Measurements from ENCODE around the gene PPP1R10. TPM values are rescaled to one million over a fixed set of nuclear protein-coding genes. Genes with fewer than 3 reads are reported as not detected.

Gene PPP1R10
- total RNA-seq, 1 experiment from 2014 or later, result 44.5 TPM

DNA sequence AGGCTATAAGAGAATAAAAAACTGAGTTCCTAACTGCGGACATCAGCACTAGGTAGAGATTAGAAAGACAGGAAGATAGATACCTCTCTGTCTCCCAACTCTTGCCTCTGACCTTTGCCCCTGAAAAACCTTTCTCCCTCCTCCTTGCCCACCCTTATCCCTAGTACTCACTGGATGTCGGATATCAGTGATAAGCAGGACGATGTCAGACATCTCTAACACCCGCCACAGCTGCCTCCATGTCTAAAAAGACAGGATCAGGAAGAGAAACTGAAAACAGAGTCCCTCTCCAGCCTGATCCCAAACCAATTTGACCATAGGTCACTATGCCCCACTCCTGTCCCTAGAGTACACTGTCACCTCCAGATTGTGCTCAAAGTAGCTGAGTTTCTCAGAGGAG is 62.6 kb downstream of the PPP1R10 start:
- Histone ChIP-seq H3K79me2 (ENCODE audit: low read length) (peaks cover 35% of the 10 kb centered on the region), H3K4me3 (ENCODE audit: low read length) (peak overlapping the region; percentile 77; the same call in 1 of the 2 replicates), H3K9ac (ENCODE audit: low read length) (no peak overlapping the region), H3F3A (ENCODE audit: low read length, unreplicated experiment) (no peaks in the 10 kb centered on the region), H3K4me1 (ENCODE audit: insufficient read depth, low read length) (peaks cover 20% of the 10 kb centered on the region), H3K9me2 (replicated peaks; ENCODE audit: low read length) (no peaks in the 10 kb centered on the region), H3K9me3 (ENCODE audit: low read length) (no peaks in the 10 kb centered on the region), H3K27me3 (ENCODE audit: low read length) (no peaks in the 10 kb centered on the region), H4K20me1 (ENCODE audit: low read length) (no peaks in the 10 kb centered on the region), H3K27ac (ENCODE audit: low read length) (no peak overlapping the region), H3K4me2 (ENCODE audit: low read length) (peak overlapping the region; percentile 90), H2AFZ (ENCODE audit: low read length) (no peak overlapping the region), H3K36me3 (ENCODE audit: low read depth, low read length) (peaks cover 3% of the 10 kb centered on the region; the same call in 1 of the 2 replicates)
- POLR2A ChIA-PET (ENCODE audit: unreplicated experiment), result interaction anchor here (0.6 to 1.5 kb wide), 2 partner anchors 10 to 84 kb away, joined by 3 to 6 read pairs; no protein-coding TSS in a partner anchor
- TF ChIP-seq, protein P1, sequence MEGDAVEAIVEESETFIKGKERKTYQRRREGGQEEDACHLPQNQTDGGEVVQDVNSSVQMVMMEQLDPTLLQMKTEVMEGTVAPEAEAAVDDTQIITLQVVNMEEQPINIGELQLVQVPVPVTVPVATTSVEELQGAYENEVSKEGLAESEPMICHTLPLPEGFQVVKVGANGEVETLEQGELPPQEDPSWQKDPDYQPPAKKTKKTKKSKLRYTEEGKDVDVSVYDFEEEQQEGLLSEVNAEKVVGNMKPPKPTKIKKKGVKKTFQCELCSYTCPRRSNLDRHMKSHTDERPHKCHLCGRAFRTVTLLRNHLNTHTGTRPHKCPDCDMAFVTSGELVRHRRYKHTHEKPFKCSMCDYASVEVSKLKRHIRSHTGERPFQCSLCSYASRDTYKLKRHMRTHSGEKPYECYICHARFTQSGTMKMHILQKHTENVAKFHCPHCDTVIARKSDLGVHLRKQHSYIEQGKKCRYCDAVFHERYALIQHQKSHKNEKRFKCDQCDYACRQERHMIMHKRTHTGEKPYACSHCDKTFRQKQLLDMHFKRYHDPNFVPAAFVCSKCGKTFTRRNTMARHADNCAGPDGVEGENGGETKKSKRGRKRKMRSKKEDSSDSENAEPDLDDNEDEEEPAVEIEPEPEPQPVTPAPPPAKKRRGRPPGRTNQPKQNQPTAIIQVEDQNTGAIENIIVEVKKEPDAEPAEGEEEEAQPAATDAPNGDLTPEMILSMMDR (conservative IDR thresholded peaks at IDR 0.05; ENCODE audit: low read depth, low read length), result no peak
- TF ChIP-seq EZH2 (IDR thresholded peaks at IDR 0.05; ENCODE audit: low read length, unreplicated experiment) (no peak), EZH2phosphoT487 (IDR thresholded peaks at IDR 0.05; ENCODE audit: borderline replicate concordance, low read length) (no peak)
- CTCF ChIA-PET, result interaction anchor here (1.0 kb wide), 1 partner anchor 9 kb away, joined by 3 read pairs; no protein-coding TSS in a partner anchor
- no peak for ATAC-seq
- DNase-seq, result no peak
- no TSS peak for BruUV-seq (replicated peaks)
- intact Hi-C loops (cut with micrococcal nuclease), result no loop called here

Small RNAs within 50 kb of the gene (microRNA-seq; reads per million reads assigned to microRNA genes)
- gene MIR877 (ENCODE audit: unreplicated experiment), result 215 reads per million, percentile 70 among the genes with 10 or more reads in this experiment

Other genes starting within 250 kb of the PPP1R10 start
- 131 and 161 TPM in 2 replicates for gene HLA-E, start 127.7 kb downstream of the PPP1R10 start, total RNA-seq (2014; rRNA removed)
- 34.7 and 46.7 TPM in 2 replicates for gene GNL1, start 60.8 kb downstream of the PPP1R10 start, total RNA-seq (2014; rRNA removed)
- 4.8 and 6.1 TPM in 2 replicates for gene PRR3, start 59.9 kb downstream of the PPP1R10 start, total RNA-seq (2014; rRNA removed)
- gene ABCF1, start 45.8 kb downstream of the PPP1R10 start, total RNA-seq (2014; rRNA removed), result 67.3 and 77.3 TPM in 2 replicates
- gene MRPS18B, start 597 bp upstream of the PPP1R10 start, total RNA-seq (2014; rRNA removed), result 69.9 and 91.0 TPM in 2 replicates
- gene ATAT1, start 9.6 kb upstream of the PPP1R10 start, total RNA-seq (2014; rRNA removed), result 4.6 and 6.1 TPM in 2 replicates
- 10.6 and 18.7 TPM in 2 replicates for gene C6orf136, start 29.9 kb upstream of the PPP1R10 start, total RNA-seq (2014; rRNA removed)
- 50.0 and 75.6 TPM in 2 replicates for gene DHX16, start 55.8 kb upstream of the PPP1R10 start, total RNA-seq (2014; rRNA removed)
- gene PPP1R18, start 69.4 kb upstream of the PPP1R10 start, total RNA-seq (2014; rRNA removed), result 49.9 and 76.0 TPM in 2 replicates
- 8.5 and 14.8 TPM in 2 replicates for gene NRM, start 73.7 kb upstream of the PPP1R10 start, total RNA-seq (2014; rRNA removed)
- 19.6 and 24.9 TPM in 2 replicates for gene MDC1, start 100.0 kb upstream of the PPP1R10 start, total RNA-seq (2014; rRNA removed)
- gene TUBB, start 103.1 kb upstream of the PPP1R10 start, total RNA-seq (2014; rRNA removed), result 1,245 and 1,398 TPM in 2 replicates
- 305 and 401 TPM in 2 replicates for gene FLOT1, start 125.4 kb upstream of the PPP1R10 start, total RNA-seq (2014; rRNA removed)
- 1,173 and 1,198 TPM in 2 replicates for gene IER3, start 127.3 kb upstream of the PPP1R10 start, total RNA-seq (2014; rRNA removed)